A549 treated with GW870086 at 1 μM for 4 hours (cell line): ENCODE measurements around the gene ARRB2. TPM values are rescaled to one million over a fixed set of nuclear protein-coding genes. Genes with fewer than 3 reads are reported as not detected.

ENCODE experiments used
- total RNA-seq: library from RNA; stranded (reverse); fragments of 200-300 nt; extraction: Qiagen RNA extraction; gene quantifications from 5 replicates; pipeline ENCODE4 v1.2.3, GENCODE V29; 2022; ENCODE audit warnings: low read depth

Gene ARRB2
- total RNA-seq: 44.5 to 71.7 TPM (median 59.7 TPM) in 5 replicates

DNA sequence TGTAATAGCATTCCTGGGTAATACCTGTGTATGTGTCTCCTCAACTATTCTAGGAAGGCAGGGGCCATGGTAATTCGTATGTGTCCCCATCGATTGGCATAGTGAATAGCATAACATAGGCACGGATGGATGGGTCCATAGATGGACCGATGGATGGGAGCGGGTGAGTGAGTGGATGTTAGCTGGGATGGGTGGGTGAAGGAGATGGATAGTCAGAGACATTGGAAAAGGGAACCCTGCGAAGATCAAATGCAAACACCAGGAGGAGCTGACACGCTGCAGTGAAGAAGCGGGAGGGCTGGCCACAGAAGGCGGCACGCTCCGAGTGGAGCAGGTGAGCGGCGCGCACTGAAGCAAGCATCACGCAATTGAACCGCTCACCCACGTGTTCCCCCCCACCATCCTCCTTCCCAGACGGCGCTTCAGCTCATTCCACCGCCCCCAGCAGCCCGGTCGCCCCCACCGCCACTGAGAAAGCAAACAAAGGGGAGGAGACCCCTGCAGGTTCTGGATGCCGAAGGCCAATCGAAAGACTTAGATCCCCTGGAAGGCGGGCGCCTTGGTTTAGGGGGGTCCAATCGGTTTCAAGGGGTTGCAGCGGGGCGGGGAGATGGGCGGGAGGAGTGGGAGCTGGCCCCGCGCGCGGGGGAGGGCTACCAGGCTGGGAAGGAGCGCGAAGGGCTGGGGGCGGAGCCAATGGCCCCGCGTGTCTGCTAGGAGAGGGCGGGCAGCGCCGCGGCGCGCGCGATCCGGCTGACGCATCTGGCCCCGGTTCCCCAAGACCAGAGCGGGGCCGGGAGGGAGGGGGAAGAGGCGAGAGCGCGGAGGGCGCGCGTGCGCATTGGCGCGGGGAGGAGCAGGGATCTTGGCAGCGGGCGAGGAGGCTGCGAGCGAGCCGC is at the start of gene ARRB2:
TSS of gene ARRB2 (plus strand) at position 839 of the 899 bp plus-strand sequence. CDS start 90 bp downstream, outside the sequence.

GRCh38 chr17:4739122-4740024 is 28.9 kb downstream of the ARRB2 start, which contains the start of the genes CXCL16 and ZMYND15:
Gene CXCL16 (minus strand): TSS chr17:4739928. CDS start chr17:4739339, 589 bp downstream.
Gene ZMYND15 (plus strand): TSS chr17:4739833. CDS start chr17:4740549, 716 bp downstream.

Other genes with a start within 250 kb of the ARRB2 start
- gene SPNS2, start 211.8 kb upstream of the ARRB2 start, total RNA-seq: 10.8 to 21.8 TPM (median 16.4 TPM) in 5 replicates
- gene MYBBP1A, start 155.2 kb upstream of the ARRB2 start, total RNA-seq: 88.6 to 111 TPM (median 104 TPM) in 5 replicates
- not detected in 5 replicates for gene GGT6, start 150.1 kb upstream of the ARRB2 start, total RNA-seq
- 0.37 to 1.3 TPM (median 0.64 TPM) in 5 replicates for gene SMTNL2, start 126.1 kb upstream of the ARRB2 start, total RNA-seq
- gene ALOX15, start 69.0 kb upstream of the ARRB2 start, total RNA-seq: 0.05 to 0.21 TPM (median 0.13 TPM) in 4 of 5 replicates, not detected in the other
- gene PELP1, start 6.5 kb upstream of the ARRB2 start, total RNA-seq: 63.6 to 79.6 TPM (median 74.7 TPM) in 5 replicates
- 40.1 to 44.1 TPM (median 41.9 TPM) in 5 replicates for gene MED11, start 20.8 kb downstream of the ARRB2 start, total RNA-seq
- 0.16 to 0.74 TPM (median 0.28 TPM) in 5 replicates for gene ZMYND15, start 29.2 kb downstream of the ARRB2 start, total RNA-seq
- gene CXCL16, start 29.3 kb downstream of the ARRB2 start, total RNA-seq: 13.2 to 20.3 TPM (median 18.2 TPM) in 5 replicates
- 0.40 to 1.3 TPM (median 0.70 TPM) in 5 replicates for gene TM4SF5, start 61.3 kb downstream of the ARRB2 start, total RNA-seq
- 0.78 to 1.4 TPM (median 0.85 TPM) in 5 replicates for gene VMO1, start 75.7 kb downstream of the ARRB2 start, total RNA-seq
- gene GLTPD2, start 78.3 kb downstream of the ARRB2 start, total RNA-seq: not detected in 5 replicates
- 459 to 505 TPM (median 496 TPM) in 5 replicates for gene PSMB6, start 85.5 kb downstream of the ARRB2 start, total RNA-seq
- 20.8 to 27.3 TPM (median 25.4 TPM) in 5 replicates for gene PLD2, start 96.5 kb downstream of the ARRB2 start, total RNA-seq
- gene MINK1, start 122.7 kb downstream of the ARRB2 start, total RNA-seq: 46.7 to 62.8 TPM (median 57.8 TPM) in 5 replicates
- gene C17orf107, start 188.9 kb downstream of the ARRB2 start, total RNA-seq: 0.18 to 0.49 TPM (median 0.34 TPM) in 5 replicates
- gene CHRNE, start 192.5 kb downstream of the ARRB2 start, total RNA-seq: 0.07 to 0.17 TPM in 2 of 5 replicates, not detected in the others
- not detected in 5 replicates for gene GP1BA, start 221.6 kb downstream of the ARRB2 start, total RNA-seq
- 50.9 to 71.7 TPM (median 70.1 TPM) in 5 replicates for gene SLC25A11, start 229.4 kb downstream of the ARRB2 start, total RNA-seq
- gene RNF167, start 229.6 kb downstream of the ARRB2 start, total RNA-seq: 94.8 to 138 TPM (median 119 TPM) in 5 replicates
- gene PFN1, start 237.9 kb downstream of the ARRB2 start, total RNA-seq: 2,657 to 2,903 TPM (median 2,762 TPM) in 5 replicates
- 44.1 to 52.1 TPM (median 45.5 TPM) in 5 replicates for gene ENO3, start 240.5 kb downstream of the ARRB2 start, total RNA-seq